Spinal cord (tissue), 10 donors: ENCODE data around the gene LETMD1. TPM values are rescaled to one million over a fixed set of nuclear protein-coding genes. Genes with fewer than 3 reads are reported as not detected.
"Not testable (repeated sequence)": the region's sequence is repeated elsewhere in the genome, so short reads cannot be mapped to it uniquely, and the experiment has no call there.

Experiments used
- DNase-seq, 6 donors: peaks; one replicate each; pipeline versions ENCODE4 v3.0.0 to v3.0.0-alpha.2; 2013 to 2015; ENCODE audit warnings: low spot score in 6 of 6, low read depth in 4 of 6
- H3K27ac ChIP-seq: one replicate; pipeline ENCODE4 v1.5.1; 2013; ENCODE audit warnings: low read depth, low read length, control low read depth
- H3K27me3 ChIP-seq: one replicate; pipeline ENCODE4 v1.6.1; 2013; ENCODE audit warnings: low read length; ENCODE audit not compliant: control insufficient read depth, insufficient read depth
- H3K36me3 ChIP-seq: one replicate; pipeline ENCODE4 v1.6.1; 2013; ENCODE audit warnings: low read length; ENCODE audit not compliant: control insufficient read depth, insufficient read depth
- H3K4me1 ChIP-seq: one replicate; pipeline ENCODE4 v1.6.1; 2013; ENCODE audit warnings: low read length; ENCODE audit not compliant: control insufficient read depth, insufficient read depth
- H3K4me3 ChIP-seq: one replicate; pipeline ENCODE4 v1.5.1; 2013; ENCODE audit warnings: low read depth, low read length, control low read depth
- H3K9me3 ChIP-seq: one replicate; pipeline ENCODE4 v1.6.1; 2013; ENCODE audit warnings: low read length; ENCODE audit not compliant: control insufficient read depth, insufficient read depth
- WGBS: methylation state at CpG from one replicate; pipeline ENCODE4 v1.1.5; 2013; ENCODE audit warnings: missing lambda C conversion rate; ENCODE audit not compliant: insufficient coverage; 5-methylcytosine and 5-hydroxymethylcytosine counted together
- polyA plus RNA-seq, 2 donors: library from polyadenylated mRNA; unstranded; fragments of 120-200 nt; gene quantifications; one replicate each; pipeline ENCODE4 v1.2.1, GENCODE V29; 2013; ENCODE audit not compliant: insufficient read length in 2 of 2
- total RNA-seq, 2 donors: library from RNA; depleted of rRNA in 1 of 2; stranded (reverse); fragments of 120-200 nt in 1 of 2; fragments of >200 nt in 1 of 2; gene quantifications; one replicate each; pipeline versions ENCODE4 v1.2.3 to v1.2.4, GENCODE V29; 2013 to 2014
- donor health status: healthy.

Gene LETMD1
- total and polyA plus RNA-seq, 4 donors = 66.5 to 105 (median 74.0) TPM

DNA sequence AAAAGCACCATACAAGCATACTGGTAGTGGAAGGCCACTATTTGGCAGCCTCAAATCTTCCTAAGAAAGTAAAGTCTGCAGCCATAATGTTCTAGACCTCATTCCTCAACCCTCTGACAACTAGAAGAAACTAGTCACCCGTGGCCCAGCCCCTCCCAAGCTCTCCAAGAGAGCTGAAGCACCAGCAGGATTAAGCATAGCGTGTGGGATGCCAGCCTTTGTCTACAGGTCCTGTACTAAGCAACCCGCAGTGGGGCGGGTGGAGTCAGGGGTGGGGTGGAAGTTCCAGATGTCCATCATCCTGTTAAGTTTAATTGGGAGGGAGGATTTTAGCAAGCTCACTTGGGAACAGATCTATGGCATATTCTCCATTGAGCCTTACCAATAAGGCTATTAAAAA, 36.2 kb upstream of the LETMD1 start:
- H3K4me3 ChIP-seq = no peak overlapping the region
- H3K27ac ChIP-seq = no peak overlapping the region

DNA sequence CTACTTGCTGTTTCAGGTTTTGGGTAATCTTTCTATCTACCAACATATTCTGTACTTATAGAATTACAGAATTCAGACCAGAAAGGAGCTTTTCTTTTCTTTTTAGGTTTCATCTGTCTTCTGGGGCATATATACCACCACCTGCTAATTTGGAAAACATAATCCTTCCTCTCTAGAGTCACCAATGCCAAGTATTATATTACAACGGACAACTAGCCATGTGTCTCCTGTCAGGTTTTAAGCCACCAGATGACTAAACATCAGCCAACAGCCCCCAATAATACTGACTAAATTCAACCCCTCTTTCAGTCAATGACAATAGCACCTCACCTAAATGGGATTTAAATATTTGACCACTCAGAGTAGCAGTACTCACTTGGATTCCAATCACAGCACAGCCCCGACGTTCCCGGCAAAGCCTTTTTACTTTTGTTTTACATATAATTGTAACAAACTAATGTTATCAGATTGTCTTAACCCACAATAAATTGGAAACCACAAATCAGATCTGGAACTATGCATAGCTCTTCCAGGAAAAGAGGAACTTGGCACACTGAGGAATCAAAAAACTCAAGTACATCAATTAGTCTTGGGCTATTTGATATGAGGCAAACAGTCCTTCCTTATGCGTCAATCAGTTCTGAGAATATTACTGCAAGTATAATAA, 35.4 kb upstream of the LETMD1 start:
- Histone ChIP-seq H3K36me3 (peaks cover 4% of the 10 kb centered on the region), H3K9me3 (no peaks in the 10 kb centered on the region), H3K4me1 (peaks cover 4% of the 10 kb centered on the region), H3K4me3 (no peak overlapping the region), H3K27me3 (no peaks in the 10 kb centered on the region), H3K27ac (no peak overlapping the region)
- WGBS = 67% methylated on average over 1 of the region's 5 CpGs
- no peak for DNase-seq

More for the DNA sequence above, 36.2 kb upstream of the LETMD1 start:
- H3K9me3 ChIP-seq = no peaks in the 10 kb centered on the region
- peaks cover 4% of the 10 kb centered on the region for H3K4me1 ChIP-seq
- peaks cover 6% of the 10 kb centered on the region for H3K36me3 ChIP-seq
- no peaks in the 10 kb centered on the region for H3K27me3 ChIP-seq
- WGBS = 70% methylated on average over 2 of the region's 4 CpGs
- no peak for DNase-seq

DNA sequence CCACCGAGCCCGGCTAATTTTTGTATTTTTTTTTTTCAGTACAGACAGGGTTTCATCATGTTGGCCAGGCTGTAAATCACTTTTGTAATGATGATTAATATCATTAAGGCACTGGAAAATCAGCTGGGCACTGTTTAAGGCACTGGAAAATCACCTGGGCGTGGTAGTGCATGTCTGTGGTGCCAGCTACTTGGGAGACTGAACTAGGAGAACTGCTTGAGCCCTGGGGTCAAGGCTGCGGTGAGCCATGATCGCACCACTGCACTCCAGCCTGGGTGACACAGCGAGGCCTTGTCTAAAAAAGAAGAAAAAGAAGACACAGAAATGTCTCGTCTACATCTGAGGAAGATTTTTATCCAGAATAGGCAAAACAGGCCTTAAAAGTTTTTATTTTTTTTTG, 34.7 kb upstream of the LETMD1 start:
- Histone ChIP-seq H3K9me3 (no peaks in the 10 kb centered on the region), H3K4me1 (peaks cover 4% of the 10 kb centered on the region), H3K27ac (no peak overlapping the region), H3K4me3 (no peak overlapping the region), H3K36me3 (no peaks in the 10 kb centered on the region), H3K27me3 (no peaks in the 10 kb centered on the region)
- WGBS = 92% methylated on average over 4 of the region's 7 CpGs
- no peak for DNase-seq

DNA sequence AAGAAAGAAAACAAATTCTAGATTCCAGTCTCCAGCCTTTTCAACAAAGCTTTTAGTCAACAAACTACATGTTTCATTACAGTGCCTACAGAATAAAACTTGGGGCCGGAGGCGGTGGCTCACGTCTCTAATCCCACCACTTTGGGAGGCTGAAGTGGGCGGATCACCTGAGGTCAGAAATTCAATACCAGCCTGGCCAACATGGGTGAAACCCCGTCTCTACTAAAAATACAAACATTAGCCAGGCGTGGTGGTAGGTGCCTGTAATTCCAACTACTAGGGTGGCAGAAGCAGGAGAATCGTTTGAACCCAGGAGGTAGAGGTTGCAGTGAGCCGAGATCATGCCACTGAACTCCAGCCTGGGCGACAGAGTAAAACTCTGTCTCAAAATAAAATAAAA, 33.7 kb upstream of the LETMD1 start:
- not testable (repeated sequence) for H3K4me3 ChIP-seq, H3K27me3 ChIP-seq, H3K27ac ChIP-seq, H3K9me3 ChIP-seq, H3K36me3 ChIP-seq, H3K4me1 ChIP-seq, DNase-seq
- WGBS = 100% methylated on average over 4 of the region's 9 CpGs

DNA sequence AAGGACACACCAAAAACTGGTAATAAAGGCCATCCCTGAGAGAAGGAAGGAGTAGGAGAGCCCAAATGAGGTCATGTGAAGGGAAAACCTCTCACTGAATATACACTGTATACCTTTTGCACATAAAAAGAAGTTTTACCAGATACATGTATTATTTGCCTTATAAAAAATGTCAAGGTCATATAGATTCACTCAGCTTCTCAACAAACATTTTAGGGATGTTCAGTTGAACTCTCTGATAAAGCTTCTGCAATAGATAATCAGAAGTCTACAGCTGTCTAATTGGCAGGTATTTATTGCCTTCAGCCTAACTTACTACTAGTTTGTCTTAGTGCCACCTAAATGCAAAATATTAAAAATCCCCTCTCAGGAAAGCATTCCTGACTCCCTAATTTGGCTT, 30.7 kb upstream of the LETMD1 start:
- H3K4me3 ChIP-seq = no peak overlapping the region
- no peak for DNase-seq
- no peaks in the 10 kb centered on the region for H3K36me3 ChIP-seq
- H3K27me3 ChIP-seq = no peaks in the 10 kb centered on the region
- H3K4me1 ChIP-seq = peaks cover 14% of the 10 kb centered on the region
- H3K27ac ChIP-seq = no peak overlapping the region
- no peaks in the 10 kb centered on the region for H3K9me3 ChIP-seq

DNA sequence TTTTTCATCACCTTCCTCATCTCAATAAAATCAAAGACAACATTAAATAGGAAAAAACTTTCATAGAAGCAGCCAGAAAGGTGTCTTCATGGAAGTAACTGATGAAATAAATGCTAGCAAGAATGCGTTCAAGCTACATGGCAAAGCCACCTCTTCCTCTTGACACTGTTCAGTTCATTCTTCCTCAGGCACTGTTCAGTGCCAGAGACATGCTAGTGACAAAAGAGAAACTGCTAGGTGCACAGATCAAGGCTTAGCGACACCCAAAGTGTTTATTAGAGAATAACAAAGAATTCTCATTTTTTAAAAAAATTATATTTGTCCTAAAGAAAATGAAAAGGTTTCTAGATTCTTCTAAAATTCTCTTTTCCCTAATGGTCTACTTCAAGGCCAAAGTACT, 29.2 kb upstream of the LETMD1 start:
- Histone ChIP-seq H3K4me1 (peaks cover 14% of the 10 kb centered on the region), H3K27me3 (no peaks in the 10 kb centered on the region), H3K9me3 (no peaks in the 10 kb centered on the region), H3K36me3 (no peaks in the 10 kb centered on the region), H3K4me3 (no peak overlapping the region), H3K27ac (no peak overlapping the region)
- no CpG with 5 or more reads among the region's 2 CpGs for WGBS
- DNase-seq = no peak

DNA sequence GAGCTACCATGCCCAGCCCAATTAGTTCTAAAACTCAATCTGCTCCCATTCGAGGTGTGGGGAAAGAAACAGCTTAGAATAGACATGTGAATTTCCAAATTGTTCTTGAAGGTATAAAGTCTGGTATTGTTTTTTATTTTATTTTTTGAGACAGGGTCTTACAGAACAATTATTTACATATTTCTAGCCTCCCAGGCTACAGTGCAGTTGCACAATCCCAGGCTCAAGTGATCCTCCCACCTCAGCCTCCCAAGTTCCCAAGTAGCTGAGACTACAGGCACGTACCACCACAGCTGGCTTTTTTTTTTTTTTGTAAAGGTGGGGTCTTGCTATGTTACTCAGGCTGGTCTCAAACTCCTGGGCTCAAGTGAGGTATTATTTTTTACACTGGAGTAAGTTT, 28.2 kb upstream of the LETMD1 start:
- Histone ChIP-seq H3K9me3 (no peaks in the 10 kb centered on the region), H3K4me3 (no peak overlapping the region), H3K4me1 (peaks cover 18% of the 10 kb centered on the region), H3K36me3 (no peaks in the 10 kb centered on the region), H3K27ac (peak overlapping the region; percentile 85), H3K27me3 (no peaks in the 10 kb centered on the region)
- DNase-seq = no peak
- WGBS = no CpG with 5 or more reads among the region's 2 CpGs

DNA sequence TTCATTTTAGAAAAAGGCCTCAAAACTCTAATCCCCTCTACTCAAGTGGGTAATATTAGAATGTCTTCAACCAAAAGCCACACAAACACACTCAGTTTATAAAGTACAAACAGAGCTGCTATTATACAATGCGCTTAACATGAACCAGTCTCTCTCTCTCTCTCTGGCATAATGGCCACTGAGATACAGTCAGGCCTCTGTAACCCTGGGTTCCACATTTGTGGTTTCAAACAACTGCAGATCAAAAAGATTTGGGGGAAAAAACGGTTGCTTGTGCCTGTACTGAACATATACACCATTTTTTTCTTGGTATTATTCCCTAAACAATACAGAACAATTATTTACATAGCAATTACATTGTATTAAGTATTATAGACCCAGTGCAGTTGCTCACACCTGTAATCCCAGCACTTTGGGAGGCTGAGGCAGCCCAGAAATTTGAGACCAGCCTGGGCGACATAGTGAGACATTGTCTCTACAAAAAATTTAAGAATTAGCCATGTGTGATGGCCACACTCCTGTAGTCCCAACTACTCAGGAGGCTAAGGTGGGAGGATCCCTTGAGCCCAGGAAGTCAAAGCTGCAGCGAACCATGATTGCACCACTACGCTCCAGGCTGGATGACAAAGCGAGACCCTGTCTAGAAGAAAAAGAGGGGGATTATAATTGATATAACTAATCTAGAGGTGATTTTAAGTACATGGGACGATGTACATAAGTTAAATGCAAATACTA, 27.5 kb upstream of the LETMD1 start:
- Histone ChIP-seq H3K4me1 (peaks cover 18% of the 10 kb centered on the region), H3K4me3 (no peak overlapping the region), H3K27me3 (no peaks in the 10 kb centered on the region), H3K36me3 (no peaks in the 10 kb centered on the region), H3K27ac (peak overlapping the region; percentile 85), H3K9me3 (no peaks in the 10 kb centered on the region)
- DNase-seq = peak in 2 of 6 donors; percentile 24 to 31
- 80% methylated on average over 1 of the region's 7 CpGs for WGBS

DNA sequence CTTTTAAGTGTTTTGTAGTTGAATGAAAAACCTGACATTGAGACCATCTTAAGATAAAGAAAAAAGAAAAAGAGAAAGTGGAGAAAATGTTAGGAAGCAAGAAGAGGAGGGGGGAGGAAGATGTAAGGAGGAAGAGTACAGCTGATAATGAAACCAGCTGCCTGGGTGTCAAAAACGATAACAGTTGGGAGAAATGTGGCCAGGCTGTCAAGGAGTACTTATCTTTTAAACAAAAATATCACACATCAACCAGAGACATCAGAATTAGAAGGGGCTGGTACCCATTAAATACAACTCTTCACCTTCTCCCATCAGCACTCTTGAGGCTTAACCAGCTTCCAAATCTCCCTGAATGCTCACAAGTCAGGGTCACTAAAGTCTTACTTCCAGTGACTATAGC, 26.4 kb upstream of the LETMD1 start:
- Histone ChIP-seq H3K9me3 (no peaks in the 10 kb centered on the region), H3K27ac (no peak overlapping the region), H3K4me3 (no peak overlapping the region), H3K36me3 (peaks cover 2% of the 10 kb centered on the region), H3K27me3 (no peaks in the 10 kb centered on the region), H3K4me1 (peaks cover 23% of the 10 kb centered on the region)
- DNase-seq = no peak
- no CpG with 5 or more reads among the region's 1 CpG for WGBS
